ENCODE results near the gene MAP3K8. TPM values are rescaled to one million over a fixed set of nuclear protein-coding genes. Genes with fewer than 3 reads are reported as not detected.

The MAP3K8 gene
- total RNA-seq, 2 donors from 2014 or later, result 9.9 to 11.2 TPM

DNA sequence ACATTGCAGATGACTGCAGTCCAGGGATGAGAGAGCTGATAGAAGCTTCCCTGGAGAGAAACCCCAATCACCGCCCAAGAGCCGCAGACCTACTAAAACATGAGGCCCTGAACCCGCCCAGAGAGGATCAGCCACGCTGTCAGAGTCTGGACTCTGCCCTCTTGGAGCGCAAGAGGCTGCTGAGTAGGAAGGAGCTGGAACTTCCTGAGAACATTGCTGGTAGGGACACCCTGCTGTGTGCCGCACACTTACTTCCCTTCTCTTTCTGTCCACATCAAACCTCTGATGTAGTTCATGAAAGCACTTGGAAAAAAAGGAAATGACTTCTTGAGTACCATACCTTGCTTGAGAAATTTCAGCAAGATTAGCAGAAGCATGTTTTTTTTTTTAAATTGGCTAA, 25.3 kb downstream of the MAP3K8 start:
- Histone ChIP-seq H3K36me3 (replicated peaks in 1 of 2; ENCODE audit: insufficient read depth in 1 of 2, low read depth in 2 of 2) (peaks cover 0 to 11% of the 10 kb centered on the region in 2 donors), H3K4me3 (no peak overlapping the region), H3K27me3 (no peaks in the 10 kb centered on the region), H3K27ac (peak overlapping the region in 1 of 4 donors; percentile 35), H3K9me3 (no peaks in the 10 kb centered on the region), H3K4me1 (no peaks in the 10 kb centered on the region)
- WGBS, 2 donors, result 79 to 88% methylated on average over 6 of the region's 6 CpGs
- TF ChIP-seq POLR2A (IDR thresholded peaks at IDR 0.05), result no peak
- TF ChIP-seq, protein P1, sequence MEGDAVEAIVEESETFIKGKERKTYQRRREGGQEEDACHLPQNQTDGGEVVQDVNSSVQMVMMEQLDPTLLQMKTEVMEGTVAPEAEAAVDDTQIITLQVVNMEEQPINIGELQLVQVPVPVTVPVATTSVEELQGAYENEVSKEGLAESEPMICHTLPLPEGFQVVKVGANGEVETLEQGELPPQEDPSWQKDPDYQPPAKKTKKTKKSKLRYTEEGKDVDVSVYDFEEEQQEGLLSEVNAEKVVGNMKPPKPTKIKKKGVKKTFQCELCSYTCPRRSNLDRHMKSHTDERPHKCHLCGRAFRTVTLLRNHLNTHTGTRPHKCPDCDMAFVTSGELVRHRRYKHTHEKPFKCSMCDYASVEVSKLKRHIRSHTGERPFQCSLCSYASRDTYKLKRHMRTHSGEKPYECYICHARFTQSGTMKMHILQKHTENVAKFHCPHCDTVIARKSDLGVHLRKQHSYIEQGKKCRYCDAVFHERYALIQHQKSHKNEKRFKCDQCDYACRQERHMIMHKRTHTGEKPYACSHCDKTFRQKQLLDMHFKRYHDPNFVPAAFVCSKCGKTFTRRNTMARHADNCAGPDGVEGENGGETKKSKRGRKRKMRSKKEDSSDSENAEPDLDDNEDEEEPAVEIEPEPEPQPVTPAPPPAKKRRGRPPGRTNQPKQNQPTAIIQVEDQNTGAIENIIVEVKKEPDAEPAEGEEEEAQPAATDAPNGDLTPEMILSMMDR (IDR thresholded peaks at IDR 0.05), result no peak
- intact Hi-C loops (cut with DNase I), result no loop called here
- DNase-seq (peak in 2 of 4 donors; percentile 18 to 65), ATAC-seq (no peak)

DNA sequence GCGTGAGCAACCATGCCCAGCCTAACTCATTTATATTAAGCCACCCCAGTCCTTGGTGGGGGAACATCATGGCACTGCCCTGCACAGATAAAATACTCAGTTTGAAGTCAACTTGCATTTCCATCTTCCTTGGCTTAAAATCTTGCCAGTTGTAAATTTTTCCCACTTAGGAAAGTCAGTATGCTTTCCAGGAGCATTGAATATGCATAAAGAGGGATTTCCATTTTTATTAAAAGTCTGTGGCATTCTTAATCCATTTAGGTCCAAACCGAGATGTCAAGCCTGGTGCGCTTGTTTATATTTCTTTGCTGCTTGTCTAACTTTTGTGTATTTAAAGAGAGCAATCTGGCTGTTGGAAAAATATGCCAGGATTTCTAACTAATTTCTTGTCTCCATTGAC, 26.1 kb downstream of the MAP3K8 start:
- 80 to 88% methylated on average over 3 of the region's 3 CpGs for WGBS, 2 donors
- Histone ChIP-seq H3K27ac (no peak overlapping the region), H3K27me3 (no peaks in the 10 kb centered on the region), H3K4me1 (no peaks in the 10 kb centered on the region), H3K9me3 (no peaks in the 10 kb centered on the region), H3K36me3 (replicated peaks in 1 of 2; ENCODE audit: insufficient read depth in 1 of 2, low read depth in 2 of 2) (peaks cover 0 to 11% of the 10 kb centered on the region in 2 donors), H3K4me3 (no peak overlapping the region)
- intact Hi-C loops (cut with DNase I), result no loop called here
- ATAC-seq (no peak), DNase-seq (no peak)
- TF ChIP-seq POLR2A (IDR thresholded peaks at IDR 0.05), result no peak
- TF ChIP-seq, protein P1 (IDR thresholded peaks at IDR 0.05), result no peak

DNA sequence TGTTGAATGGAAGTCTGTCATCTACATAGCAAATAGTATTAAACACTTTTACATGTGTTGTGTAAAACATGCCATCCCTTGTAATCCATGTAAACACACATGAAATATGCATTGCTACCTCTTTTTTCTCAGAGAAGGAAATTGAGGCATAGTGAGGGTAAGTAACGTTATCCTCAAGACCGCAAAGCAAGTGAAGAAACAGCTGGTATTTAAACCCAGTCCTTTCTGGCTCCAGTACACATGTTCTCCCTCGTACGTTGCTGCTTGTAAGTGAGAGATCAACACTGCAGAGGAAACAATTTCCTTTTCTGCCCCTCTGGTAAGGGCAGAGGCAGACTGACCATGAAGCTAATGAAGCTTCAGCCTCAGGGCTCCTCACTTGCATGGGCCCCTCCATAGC, 28.5 kb downstream of the MAP3K8 start:
- Histone ChIP-seq H3K9me3 (no peaks in the 10 kb centered on the region), H3K27me3 (no peaks in the 10 kb centered on the region), H3K27ac (no peak overlapping the region), H3K36me3 (replicated peaks in 1 of 2; ENCODE audit: insufficient read depth in 1 of 2, low read depth in 2 of 2) (peaks cover 0 to 11% of the 10 kb centered on the region in 2 donors), H3K4me3 (no peak overlapping the region), H3K4me1 (no peaks in the 10 kb centered on the region)
- intact Hi-C loops (cut with DNase I), result no loop called here
- ATAC-seq, result no peak
- no peak for DNase-seq
- 88 to 92% methylated on average over 4 of the region's 4 CpGs for WGBS, 2 donors
- TF ChIP-seq, protein P1 (IDR thresholded peaks at IDR 0.05), result no peak
- no peak for TF ChIP-seq POLR2A (IDR thresholded peaks at IDR 0.05)

- Histone ChIP-seq H3K27ac (no peak overlapping the region), H3K36me3 (replicated peaks in 1 of 2; ENCODE audit: insufficient read depth in 1 of 2, low read depth in 2 of 2) (peaks cover 0 to 7% of the 10 kb centered on the region in 2 donors), H3K27me3 (no peaks in the 10 kb centered on the region), H3K4me3 (no peak overlapping the region), H3K4me1 (no peaks in the 10 kb centered on the region), H3K9me3 (no peaks in the 10 kb centered on the region)
- intact Hi-C loops (cut with DNase I), result no loop called here
- ATAC-seq (no peak), DNase-seq (no peak)
- 68 to 72% methylated on average over 2 of the region's 2 CpGs for WGBS, 2 donors
- no peak for TF ChIP-seq POLR2A (IDR thresholded peaks at IDR 0.05)
- TF ChIP-seq, protein P1 (IDR thresholded peaks at IDR 0.05), result no peak
These were observed 30.0 kb downstream of the MAP3K8 start for GRCh38 chr10:30463944-30464451.

DNA sequence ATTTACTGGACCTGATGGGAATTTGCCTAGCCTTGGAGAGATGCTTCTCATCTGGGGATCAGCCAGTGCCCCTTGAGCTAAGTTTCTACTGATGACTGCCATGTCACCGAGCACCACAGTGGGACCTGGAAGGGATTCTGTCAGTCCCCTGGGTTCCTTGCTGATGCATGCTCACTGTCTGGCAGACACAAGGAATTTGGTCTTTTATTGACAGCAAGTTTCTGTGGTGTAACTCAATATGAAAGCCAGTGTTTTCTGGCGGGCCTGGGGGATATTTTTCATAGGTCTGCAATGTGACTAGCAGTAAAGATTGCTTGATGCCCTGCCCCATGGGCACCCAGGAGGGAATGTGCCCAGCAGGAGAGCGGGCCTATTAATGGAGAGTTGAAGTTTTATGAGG, 30.7 kb downstream of the MAP3K8 start:
- no peaks in the 10 kb centered on the region for H3K27me3 ChIP-seq
- H3K4me1 ChIP-seq, result no peaks in the 10 kb centered on the region
- no peak overlapping the region for H3K4me3 ChIP-seq
- intact Hi-C loops (cut with DNase I), result no loop called here
- H3K27ac ChIP-seq, result no peak overlapping the region
- peaks cover 0 to 7% of the 10 kb centered on the region in 2 donors for H3K36me3 ChIP-seq (replicated peaks in 1 of 2; ENCODE audit: insufficient read depth in 1 of 2, low read depth in 2 of 2)
- DNase-seq (no peak), ATAC-seq (no peak)
- H3K9me3 ChIP-seq, result no peaks in the 10 kb centered on the region
- TF ChIP-seq POLR2A (IDR thresholded peaks at IDR 0.05), result no peak
- TF ChIP-seq, protein P1 (IDR thresholded peaks at IDR 0.05), result no peak
- WGBS, 2 donors, result 71 to 72% methylated on average over 3 of the region's 3 CpGs
